ENCODE data around the gene BIRC6.
"Not testable (repeated sequence)": the region's sequence is repeated elsewhere in the genome, so short reads cannot be mapped to it uniquely, and the experiment has no call there.

BIRC6 gene

GRCh38 chr2:32356681-32357317 is at the start of gene BIRC6:
TSS of gene BIRC6 (plus strand) at chr2:32357023. CDS start at chr2:32357162, 139 bp downstream.
- FAIRE-seq = no peak

- no peak for FAIRE-seq
These were observed 46.2 kb upstream of the BIRC6 start for GRCh38 chr2:32310577-32310976.

- FAIRE-seq = no peak
These were observed 41.9 kb upstream of the BIRC6 start for GRCh38 chr2:32314886-32315285.

- not testable (repeated sequence) for FAIRE-seq
These were observed 28.1 kb upstream of the BIRC6 start for GRCh38 chr2:32328679-32329078.

GRCh38 chr2:32329180-32329980 is 27.4 kb upstream of the BIRC6 start:
- FAIRE-seq = not testable (repeated sequence)

GRCh38 chr2:32330136-32330535 is 26.7 kb upstream of the BIRC6 start:
- FAIRE-seq = no peak

GRCh38 chr2:32342801-32343200 is 14.0 kb upstream of the BIRC6 start:
- FAIRE-seq = no peak

GRCh38 chr2:32350797-32351196 is 6.0 kb upstream of the BIRC6 start:
- FAIRE-seq = not testable (repeated sequence)

- no peak for FAIRE-seq
These were observed 695 bp upstream of the BIRC6 start for GRCh38 chr2:32355976-32356680.

GRCh38 chr2:32357318-32358110 is 691 bp downstream of the BIRC6 start:
- no peak for FAIRE-seq

GRCh38 chr2:32358111-32358482 is 1.3 kb downstream of the BIRC6 start:
- no peak for FAIRE-seq

- FAIRE-seq = no peak
These were observed 3.6 kb downstream of the BIRC6 start for GRCh38 chr2:32360416-32360815.

GRCh38 chr2:32362997-32363396 is 6.2 kb downstream of the BIRC6 start:
- not testable (repeated sequence) for FAIRE-seq

GRCh38 chr2:32363597-32363996 is 6.8 kb downstream of the BIRC6 start:
- FAIRE-seq = no peak

- FAIRE-seq = not testable (repeated sequence)
These were observed 7.5 kb downstream of the BIRC6 start for GRCh38 chr2:32364290-32364689.

GRCh38 chr2:32365679-32366078 is 8.9 kb downstream of the BIRC6 start:
- not testable (repeated sequence) for FAIRE-seq

- FAIRE-seq = no peak
These were observed 9.8 kb downstream of the BIRC6 start for GRCh38 chr2:32366595-32366994.

- no peak for FAIRE-seq
These were observed 12.4 kb downstream of the BIRC6 start for GRCh38 chr2:32369222-32369621.

- FAIRE-seq = not testable (repeated sequence)
These were observed 14.1 kb downstream of the BIRC6 start for GRCh38 chr2:32370942-32371341.

- no peak for FAIRE-seq
These were observed 15.8 kb downstream of the BIRC6 start for GRCh38 chr2:32372519-32373182.

GRCh38 chr2:32375228-32375892 is 18.5 kb downstream of the BIRC6 start:
- no peak for FAIRE-seq

- no peak for FAIRE-seq
These were observed 19.9 kb downstream of the BIRC6 start for GRCh38 chr2:32376756-32377155.

All from endometrium (tissue), 2 donors.